ENCODE measurements around the gene KMT2C. TPM values are rescaled to one million over a fixed set of nuclear protein-coding genes. Genes with fewer than 3 reads are reported as not detected.

The KMT2C gene
- total and polyA plus RNA-seq, 2 of the 13 experiments (the other 11 are each of a cell fraction or from before 2014, with no cell fraction given) = 7.1 to 14.4 TPM

DNA sequence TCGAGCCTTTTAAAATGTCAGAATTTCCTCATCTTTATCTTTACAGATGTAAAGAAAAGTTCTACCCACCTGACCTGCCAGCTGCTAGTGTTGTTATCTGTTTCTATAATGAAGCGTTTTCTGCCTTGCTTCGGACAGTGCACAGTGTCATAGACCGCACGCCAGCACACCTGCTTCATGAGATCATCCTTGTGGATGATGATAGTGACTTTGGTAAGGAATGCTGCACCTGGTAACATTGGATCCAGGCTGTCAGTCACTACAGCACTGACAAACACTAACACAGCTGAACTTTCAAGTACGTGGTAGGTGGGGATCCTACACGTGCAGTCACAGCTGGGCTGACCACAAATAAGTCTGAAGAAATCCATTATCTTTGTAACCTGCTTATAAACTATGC, 332.7 kb downstream of the KMT2C start:
- no peak overlapping the region for H3K4me3 ChIP-seq (replicated peaks in 1 of 3; ENCODE audit: insufficient read depth in 1 of 3, low read depth in 2 of 3, low read length in 3 of 3)
- in situ Hi-C loops (cut with HindIII; ENCODE audit: extremely low pct_ligation_motif_present, low pct_unique_long_range_greater_than_20kb) (no loop called here), intact Hi-C loops (cut with micrococcal nuclease; ENCODE audit: unreplicated experiment) (no loop called here)
- H3K4me2 ChIP-seq (ENCODE audit: low read depth, low read length) = no peak overlapping the region
- POLR2A ChIA-PET = no interaction called here
- ATAC-seq (no peak), FAIRE-seq (no peak), DNase-seq (ENCODE audit: low spot score) (no peak)
- H3K9me3 ChIP-seq (ENCODE audit: low read length) = no peaks in the 10 kb centered on the region
- BruUV-seq (replicated peaks) = no TSS peak
- H3K9ac ChIP-seq (ENCODE audit: insufficient read depth, low read depth, low read length) = no peak overlapping the region
- H2AFZ ChIP-seq (ENCODE audit: low read length) = no peak overlapping the region
- TF ChIP-seq ZNF792 (CRISPR knock-in tag; IDR thresholded peaks at IDR 0.05) (no peak), DNMT1 (CRISPR knock-in tag; IDR thresholded peaks at IDR 0.05) (no peak), ZNF556 (CRISPR knock-in tag; IDR thresholded peaks at IDR 0.05; ENCODE audit: borderline replicate concordance) (no peak), DMAP1 (CRISPR knock-in tag; IDR thresholded peaks at IDR 0.05) (no peak), ZNF619 (CRISPR knock-in tag; IDR thresholded peaks at IDR 0.05) (no peak), NFIB (CRISPR knock-in tag; IDR thresholded peaks at IDR 0.05; ENCODE audit: borderline replicate concordance) (no peak)
- TF ChIP-seq, protein P1, sequence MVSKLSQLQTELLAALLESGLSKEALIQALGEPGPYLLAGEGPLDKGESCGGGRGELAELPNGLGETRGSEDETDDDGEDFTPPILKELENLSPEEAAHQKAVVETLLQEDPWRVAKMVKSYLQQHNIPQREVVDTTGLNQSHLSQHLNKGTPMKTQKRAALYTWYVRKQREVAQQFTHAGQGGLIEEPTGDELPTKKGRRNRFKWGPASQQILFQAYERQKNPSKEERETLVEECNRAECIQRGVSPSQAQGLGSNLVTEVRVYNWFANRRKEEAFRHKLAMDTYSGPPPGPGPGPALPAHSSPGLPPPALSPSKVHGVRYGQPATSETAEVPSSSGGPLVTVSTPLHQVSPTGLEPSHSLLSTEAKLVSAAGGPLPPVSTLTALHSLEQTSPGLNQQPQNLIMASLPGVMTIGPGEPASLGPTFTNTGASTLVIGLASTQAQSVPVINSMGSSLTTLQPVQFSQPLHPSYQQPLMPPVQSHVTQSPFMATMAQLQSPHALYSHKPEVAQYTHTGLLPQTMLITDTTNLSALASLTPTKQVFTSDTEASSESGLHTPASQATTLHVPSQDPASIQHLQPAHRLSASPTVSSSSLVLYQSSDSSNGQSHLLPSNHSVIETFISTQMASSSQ (IDR thresholded peaks at IDR 0.05; ENCODE audit: low read depth) = no peak
- TF ChIP-seq, protein P1 (CRISPR knock-in tag; IDR thresholded peaks at IDR 0.05; ENCODE audit: borderline replicate concordance) = no peak
- TF ChIP-seq, protein P2, sequence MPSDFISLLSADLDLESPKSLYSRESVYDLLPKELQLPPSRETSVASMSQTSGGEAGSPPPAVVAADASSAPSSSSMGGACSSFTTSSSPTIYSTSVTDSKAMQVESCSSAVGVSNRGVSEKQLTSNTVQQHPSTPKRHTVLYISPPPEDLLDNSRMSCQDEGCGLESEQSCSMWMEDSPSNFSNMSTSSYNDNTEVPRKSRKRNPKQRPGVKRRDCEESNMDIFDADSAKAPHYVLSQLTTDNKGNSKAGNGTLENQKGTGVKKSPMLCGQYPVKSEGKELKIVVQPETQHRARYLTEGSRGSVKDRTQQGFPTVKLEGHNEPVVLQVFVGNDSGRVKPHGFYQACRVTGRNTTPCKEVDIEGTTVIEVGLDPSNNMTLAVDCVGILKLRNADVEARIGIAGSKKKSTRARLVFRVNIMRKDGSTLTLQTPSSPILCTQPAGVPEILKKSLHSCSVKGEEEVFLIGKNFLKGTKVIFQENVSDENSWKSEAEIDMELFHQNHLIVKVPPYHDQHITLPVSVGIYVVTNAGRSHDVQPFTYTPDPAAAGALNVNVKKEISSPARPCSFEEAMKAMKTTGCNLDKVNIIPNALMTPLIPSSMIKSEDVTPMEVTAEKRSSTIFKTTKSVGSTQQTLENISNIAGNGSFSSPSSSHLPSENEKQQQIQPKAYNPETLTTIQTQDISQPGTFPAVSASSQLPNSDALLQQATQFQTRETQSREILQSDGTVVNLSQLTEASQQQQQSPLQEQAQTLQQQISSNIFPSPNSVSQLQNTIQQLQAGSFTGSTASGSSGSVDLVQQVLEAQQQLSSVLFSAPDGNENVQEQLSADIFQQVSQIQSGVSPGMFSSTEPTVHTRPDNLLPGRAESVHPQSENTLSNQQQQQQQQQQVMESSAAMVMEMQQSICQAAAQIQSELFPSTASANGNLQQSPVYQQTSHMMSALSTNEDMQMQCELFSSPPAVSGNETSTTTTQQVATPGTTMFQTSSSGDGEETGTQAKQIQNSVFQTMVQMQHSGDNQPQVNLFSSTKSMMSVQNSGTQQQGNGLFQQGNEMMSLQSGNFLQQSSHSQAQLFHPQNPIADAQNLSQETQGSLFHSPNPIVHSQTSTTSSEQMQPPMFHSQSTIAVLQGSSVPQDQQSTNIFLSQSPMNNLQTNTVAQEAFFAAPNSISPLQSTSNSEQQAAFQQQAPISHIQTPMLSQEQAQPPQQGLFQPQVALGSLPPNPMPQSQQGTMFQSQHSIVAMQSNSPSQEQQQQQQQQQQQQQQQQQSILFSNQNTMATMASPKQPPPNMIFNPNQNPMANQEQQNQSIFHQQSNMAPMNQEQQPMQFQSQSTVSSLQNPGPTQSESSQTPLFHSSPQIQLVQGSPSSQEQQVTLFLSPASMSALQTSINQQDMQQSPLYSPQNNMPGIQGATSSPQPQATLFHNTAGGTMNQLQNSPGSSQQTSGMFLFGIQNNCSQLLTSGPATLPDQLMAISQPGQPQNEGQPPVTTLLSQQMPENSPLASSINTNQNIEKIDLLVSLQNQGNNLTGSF (CRISPR knock-in tag; IDR thresholded peaks at IDR 0.05) = no peak
- no peak overlapping the region for H3K27ac ChIP-seq (ENCODE audit: extremely low read length, insufficient read depth, low read length)
- H4K20me1 ChIP-seq (ENCODE audit: insufficient read depth, low read length) = no peaks in the 10 kb centered on the region
- WGBS (ENCODE audit: low lambda C conversion rate) = 97% methylated on average over 7 of the region's 7 CpGs
- H3K27me3 ChIP-seq (ENCODE audit: control insufficient read depth in 1 of 2, insufficient read depth in 2 of 2, low read length in 2 of 2) = no peaks in the 10 kb centered on the region
- peaks cover 0 to 7% of the 10 kb centered on the region in 2 experiments; a peak in 2 of 5 replicates for H3K36me3 ChIP-seq (replicated peaks in 1 of 2; ENCODE audit: control insufficient read depth in 1 of 2, insufficient read depth in 2 of 2, low read length in 2 of 2)
- no peaks in the 10 kb centered on the region for H3K79me2 ChIP-seq (ENCODE audit: insufficient read depth, low read length)
- no peaks in the 10 kb centered on the region for H3K4me1 ChIP-seq (ENCODE audit: insufficient read depth, low read length)
- CTCF ChIA-PET (ENCODE audit: low intra/inter-chr PET ratio, low total read pairs) = no interaction called here
